Umbilical cord (tissue), 2 donors: Measurements from ENCODE around the gene LANCL1. TPM values are rescaled to one million over a fixed set of nuclear protein-coding genes. Genes with fewer than 3 reads are reported as not detected.

Experiments used
- DNase-seq: peaks from one replicate; pipeline ENCODE4 v3.0.0-alpha.2; 2015; ENCODE audit warnings: low spot score
- total RNA-seq: library from RNA; depleted of rRNA; stranded (reverse); fragments of >200 nt; gene quantifications from one replicate; pipeline ENCODE4 v1.2.3, GENCODE V29; 2014; ENCODE audit warnings: low replicate concordance; ENCODE audit not compliant: insufficient read depth

LANCL1 gene
- total RNA-seq, 1 donor from 2014 or later, result 30.8 TPM

DNA sequence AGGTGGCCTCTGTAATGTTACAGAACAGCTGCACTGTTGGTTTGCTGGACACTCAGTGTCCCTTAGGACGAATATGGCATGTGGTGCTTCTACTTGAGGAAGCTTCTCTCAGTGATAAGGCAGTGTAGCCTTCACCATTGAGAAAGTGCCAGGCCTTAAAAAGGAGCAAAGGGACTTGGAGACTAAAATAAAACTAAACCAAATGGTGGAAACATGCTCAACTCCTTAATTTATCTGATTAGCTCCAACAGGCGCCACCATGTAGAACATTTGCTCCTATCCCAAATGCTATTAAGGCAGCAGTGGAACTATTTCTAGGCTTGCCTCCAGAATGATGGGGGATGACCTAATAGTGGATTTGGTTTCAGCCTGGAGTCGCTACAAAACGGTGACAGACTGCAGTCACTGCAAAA is 84.1 kb downstream of the LANCL1 start:
- DNase-seq, result no peak

DNA sequence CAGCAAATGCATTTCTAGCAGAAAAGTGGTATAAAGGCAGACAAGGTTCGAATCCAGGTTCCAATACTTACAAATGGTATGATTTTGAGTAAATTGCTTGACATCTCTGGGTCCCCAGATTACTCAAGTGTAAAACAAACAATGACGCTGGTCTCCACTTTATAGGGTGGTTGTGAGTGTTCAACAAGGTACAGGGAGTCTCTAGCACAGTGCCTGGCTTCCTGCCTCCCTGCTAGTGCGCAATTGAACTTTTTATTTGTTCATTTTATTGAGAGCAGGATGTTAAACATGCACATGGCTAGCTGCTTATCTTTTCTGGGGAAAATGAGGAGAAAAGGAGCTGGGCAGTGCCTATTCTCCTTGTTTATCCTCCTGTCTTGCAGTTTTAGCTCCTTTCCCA is 86.7 kb downstream of the LANCL1 start:
- no peak for DNase-seq

DNA sequence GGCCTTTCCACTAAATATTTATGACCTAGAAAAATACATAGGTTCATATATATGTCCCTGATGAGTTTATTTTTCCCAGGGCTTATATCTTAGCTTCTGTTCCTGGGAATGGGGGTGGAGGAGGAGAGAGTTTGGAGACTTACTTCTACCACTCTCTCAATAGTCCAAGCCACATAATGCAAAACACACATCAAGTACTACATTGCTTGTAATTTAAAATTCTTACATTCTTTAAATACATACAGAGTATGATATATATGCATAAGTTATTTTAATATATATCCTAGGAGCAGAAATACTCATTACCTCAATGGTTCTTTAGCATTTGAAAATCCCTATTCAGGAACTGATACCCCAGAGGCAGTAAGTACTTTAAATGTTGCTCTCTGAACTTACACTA is 88.4 kb downstream of the LANCL1 start:
- no peak for DNase-seq

DNA sequence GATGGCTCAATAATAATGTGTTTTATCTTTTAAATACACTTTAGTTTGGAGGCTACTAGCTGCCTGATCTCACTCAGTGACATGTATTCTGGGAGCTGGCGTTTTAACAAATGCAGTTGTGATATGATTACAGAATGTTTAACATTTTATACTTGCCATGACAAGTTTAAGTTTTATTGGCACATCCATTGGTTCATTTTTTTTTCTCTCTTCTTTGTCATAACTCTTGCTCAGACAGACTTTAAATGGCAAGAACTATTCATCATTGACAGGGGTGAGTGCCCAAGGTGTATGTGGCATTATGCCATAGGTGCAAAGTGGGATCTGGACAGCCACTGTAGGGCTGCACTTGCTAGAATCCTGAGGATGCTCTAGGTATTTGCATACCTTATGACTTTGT is 89.5 kb downstream of the LANCL1 start:
- no peak for DNase-seq

Other genes starting within 250 kb of the LANCL1 start
- gene MYL1, start 161.6 kb downstream of the LANCL1 start, total RNA-seq, result not detected
- 27.4 TPM for gene CPS1, start 79.8 kb upstream of the LANCL1 start, total RNA-seq